GM21576 (cell line): ENCODE data around the gene TBC1D1.

Experiments used
- ATAC-seq: cut with Tn5 transposase; IDR thresholded peaks from one replicate; pipeline ENCODE4 v1.9.1; 2021; ENCODE audit warnings: mild to moderate bottlenecking, moderate library complexity; ENCODE audit not compliant: unreplicated experiment

TBC1D1 gene

DNA sequence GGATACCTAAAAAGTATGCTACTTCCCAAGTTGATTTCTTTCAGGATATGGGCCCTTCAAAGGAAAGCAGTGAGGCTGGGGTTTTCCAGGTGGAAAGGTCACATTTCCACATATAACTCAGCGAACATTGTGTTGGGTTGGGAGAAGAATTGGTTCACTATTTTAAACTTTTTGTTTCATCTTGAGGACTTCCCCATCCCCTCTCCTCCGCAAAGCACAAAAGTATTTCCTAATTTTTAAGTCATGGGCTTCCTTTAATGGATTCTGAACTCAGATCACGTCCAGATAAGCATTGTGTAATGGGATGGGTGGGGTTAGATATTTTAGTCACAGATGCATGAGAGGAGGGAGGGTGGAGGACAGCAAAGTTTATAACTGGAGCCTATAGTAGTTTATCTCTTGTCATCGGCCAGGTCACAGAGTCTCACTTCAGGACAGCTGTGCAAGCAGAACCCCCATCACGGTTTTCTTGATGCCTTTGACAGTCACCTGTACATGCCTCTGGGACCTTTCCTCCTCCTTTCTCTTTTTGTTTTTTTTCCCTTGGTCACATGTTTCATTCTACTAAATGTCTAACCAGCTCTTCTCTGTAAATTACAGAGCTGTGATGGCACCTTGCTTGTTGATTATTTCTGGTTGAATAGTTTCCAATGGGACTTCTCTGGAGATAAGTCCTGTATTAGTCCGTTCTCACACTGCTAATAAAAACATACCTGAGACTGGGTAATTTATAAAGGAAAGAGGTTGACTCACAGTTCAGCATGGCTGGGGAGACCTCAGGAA, 184.7 kb downstream of the TBC1D1 start:
- no peak for ATAC-seq

DNA sequence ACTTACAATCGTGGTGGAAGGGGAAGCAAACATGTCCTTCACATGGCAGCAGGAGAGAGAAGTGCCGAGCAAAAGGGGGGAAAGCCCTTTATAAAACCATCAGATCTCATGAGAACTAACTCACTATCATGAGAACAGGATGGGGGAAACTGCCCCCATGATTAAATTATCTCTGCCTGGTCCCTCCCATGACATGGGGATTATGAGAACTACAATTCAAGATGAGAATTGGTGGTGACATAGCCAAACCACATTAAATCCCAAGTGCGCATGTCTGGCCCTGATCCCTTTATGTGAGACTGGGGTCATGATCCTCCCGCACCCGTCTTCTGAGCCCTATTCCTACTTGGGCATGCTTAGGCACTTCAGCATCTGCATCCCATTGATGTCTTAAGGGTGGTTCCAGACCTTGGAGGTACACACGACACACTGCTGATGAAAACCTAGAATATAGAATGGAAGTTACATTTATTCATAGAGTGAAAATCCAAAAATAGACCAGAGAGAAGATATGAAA, 185.3 kb downstream of the TBC1D1 start:
- ATAC-seq, result no peak

DNA sequence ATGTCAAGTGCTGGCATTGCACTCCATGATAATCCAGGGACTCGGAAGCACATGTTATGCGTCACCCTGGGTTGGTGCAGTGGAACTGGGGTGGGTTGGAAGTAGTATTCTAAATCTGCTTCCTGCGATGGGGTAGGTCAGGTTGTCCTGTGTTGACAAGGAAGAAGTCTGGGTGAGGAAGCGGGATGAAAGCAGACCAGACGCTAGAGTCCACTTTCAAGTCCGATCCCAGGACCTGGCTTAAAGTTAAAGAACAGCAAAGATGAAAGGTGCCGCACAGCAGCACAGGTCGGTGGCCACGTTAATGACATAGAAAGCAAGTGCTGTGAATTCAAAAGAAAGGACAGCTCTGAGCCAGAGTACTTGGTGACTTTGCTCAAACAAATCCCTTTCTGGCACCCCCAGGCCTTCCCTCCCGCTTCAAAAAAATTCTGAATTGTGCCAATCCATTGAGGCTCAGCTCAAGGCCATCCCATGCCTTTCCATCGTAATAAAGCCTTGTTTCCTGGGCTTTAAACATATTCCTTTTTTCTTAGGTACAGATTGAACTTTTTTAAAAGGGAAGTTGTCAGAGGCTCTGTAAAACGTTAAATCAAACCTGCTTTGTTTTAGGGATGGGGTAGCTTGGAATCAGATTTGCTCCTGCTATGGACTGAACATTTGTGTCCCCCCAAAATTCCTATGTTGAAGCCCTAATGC, 187.1 kb downstream of the TBC1D1 start:
- ATAC-seq, result no peak

DNA sequence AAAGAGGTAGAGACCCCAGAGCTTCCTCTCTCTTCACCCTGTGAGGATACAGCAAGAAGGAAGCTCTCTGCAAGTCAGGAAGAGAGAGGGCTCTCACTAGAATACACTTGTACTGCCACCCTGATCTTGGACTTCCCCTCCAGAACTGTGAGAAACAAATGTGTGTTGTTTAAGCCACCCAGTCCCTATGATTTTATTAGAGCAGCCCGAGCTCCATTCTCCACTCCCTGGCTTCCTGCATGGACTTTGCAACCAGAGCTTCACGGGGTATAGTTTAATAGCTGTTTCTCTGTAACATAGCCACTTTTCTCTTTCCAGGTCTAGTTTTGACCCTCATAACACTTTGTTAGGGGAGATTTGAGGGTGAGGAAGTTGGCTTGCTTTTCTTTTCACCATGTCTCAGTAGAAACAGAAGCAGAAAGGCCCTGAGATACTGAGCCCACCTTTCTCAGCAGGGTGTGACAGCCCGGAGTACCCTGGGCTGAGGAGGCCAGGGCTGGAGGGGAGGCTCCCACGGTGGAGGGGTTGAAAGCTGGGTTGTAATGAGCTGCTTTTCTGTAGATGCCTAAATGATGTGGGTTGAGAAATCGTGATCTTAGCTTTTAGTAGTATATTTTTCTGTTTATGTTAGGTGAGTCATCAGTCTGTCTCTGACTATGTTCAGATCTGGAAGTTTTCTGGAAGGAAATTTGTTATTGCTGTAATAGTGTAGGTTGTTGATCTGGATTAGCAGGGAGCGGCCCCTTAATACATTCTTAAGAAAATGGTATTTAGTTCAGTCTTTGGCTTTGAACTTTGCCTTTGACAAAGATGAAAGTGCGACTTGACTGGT, 187.9 kb downstream of the TBC1D1 start:
- no peak for ATAC-seq

DNA sequence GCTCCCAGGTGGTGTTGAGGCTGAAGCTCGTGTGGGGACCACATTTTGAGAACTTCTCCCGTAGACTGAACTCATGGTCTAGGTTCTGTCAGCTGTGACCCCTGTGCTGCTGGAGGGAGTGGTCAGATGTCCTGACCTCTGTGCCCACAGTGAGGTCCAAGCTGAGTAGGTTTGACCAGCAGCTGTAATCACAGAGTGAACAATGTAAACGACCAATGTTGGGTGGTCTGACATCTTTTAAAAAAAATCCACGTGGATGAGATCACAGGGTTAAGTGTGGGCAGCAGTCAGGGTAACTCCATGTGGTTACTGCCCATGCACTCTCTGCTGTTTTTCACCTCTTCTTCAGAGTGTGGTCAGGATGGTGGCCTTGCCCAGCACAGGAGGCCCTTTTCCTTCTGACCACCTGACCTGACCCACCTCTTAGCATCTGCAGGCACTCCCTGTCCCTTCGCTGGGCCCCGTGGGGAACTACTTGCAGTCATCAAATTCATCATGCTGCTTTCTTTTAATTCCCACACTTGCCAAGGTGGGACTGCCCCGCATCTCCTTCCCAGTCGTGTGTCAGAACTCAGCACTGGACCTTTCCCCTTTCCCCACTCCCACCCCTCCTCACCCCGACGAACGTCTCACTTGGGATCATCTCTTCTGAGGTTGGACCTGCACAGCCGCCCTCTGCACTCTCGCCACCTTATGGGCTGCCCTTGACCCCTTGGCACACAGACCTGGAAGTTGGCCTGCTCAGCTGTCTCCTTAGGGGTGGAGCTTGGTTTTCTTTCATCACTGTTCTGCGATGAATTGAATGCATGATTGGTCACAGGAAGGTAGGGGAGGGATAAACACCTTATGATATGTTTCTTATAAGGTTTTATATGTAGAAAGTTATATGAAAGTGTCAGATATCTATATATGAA, 189.4 kb downstream of the TBC1D1 start:
- ATAC-seq, result no peak

DNA sequence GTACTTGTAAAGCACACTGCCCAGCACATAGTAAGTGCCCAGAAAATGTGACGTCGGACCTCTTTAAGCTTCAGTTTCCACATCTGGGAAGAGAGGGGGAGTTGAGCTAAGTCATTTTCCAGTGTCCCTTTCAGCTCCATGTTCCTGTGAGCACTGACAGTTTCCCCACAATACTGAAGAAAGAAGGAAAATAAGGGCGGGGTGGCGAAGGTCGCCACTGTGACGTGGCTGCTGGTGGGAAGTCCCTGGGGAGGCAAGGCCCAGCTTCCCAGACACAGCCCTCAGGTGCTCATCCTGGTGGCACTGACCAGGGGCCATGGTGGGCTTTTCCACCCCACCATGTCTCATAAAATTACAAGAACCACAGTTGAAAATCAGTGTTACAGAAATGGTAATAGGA, 191.1 kb downstream of the TBC1D1 start:
- no peak for ATAC-seq

DNA sequence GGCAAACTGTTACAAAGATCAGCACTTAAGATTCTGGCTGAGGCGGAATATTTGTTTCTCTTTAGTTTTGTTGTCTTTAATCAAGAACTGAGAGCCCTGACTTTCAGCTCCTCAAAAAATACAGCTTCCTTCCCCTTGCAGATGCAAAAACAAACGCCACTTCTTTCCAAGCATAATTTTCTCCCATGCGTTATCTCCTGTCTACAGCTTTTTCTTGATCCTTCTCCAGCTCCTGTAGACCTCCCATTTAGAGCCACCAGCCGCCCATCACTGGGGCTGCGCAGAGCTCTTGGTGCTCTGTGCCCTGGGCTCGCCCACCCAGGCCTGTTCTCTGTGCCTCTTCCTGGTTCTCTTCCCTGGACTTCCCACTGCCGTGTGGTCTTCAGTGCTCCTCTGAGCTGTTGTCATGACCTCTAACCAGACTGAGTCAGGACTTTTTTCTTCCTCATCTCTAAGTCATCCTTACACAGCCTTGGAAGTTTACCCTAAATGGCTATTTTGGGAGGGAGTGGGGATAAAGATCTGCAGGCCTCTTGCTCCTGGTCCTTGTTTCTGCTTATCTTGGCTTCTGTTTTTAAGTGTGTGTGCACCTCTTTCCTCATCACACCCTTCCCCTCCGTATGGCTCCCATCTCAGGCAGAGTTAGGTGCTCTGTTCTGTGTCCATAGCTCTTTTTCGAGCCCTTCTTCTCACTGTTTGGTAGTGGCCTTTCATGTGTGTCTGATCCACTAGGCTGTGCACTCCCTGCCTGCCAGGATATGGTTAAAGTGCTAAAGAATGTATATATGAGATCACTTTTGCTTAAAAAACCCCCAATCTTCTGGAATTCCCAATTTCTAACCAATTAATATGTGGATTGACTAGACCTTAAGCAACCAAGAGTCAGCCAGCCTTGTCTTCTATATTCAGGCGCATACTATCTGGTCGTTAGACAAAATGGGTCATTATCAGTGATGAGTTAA, 191.8 kb downstream of the TBC1D1 start:
- no peak for ATAC-seq

DNA sequence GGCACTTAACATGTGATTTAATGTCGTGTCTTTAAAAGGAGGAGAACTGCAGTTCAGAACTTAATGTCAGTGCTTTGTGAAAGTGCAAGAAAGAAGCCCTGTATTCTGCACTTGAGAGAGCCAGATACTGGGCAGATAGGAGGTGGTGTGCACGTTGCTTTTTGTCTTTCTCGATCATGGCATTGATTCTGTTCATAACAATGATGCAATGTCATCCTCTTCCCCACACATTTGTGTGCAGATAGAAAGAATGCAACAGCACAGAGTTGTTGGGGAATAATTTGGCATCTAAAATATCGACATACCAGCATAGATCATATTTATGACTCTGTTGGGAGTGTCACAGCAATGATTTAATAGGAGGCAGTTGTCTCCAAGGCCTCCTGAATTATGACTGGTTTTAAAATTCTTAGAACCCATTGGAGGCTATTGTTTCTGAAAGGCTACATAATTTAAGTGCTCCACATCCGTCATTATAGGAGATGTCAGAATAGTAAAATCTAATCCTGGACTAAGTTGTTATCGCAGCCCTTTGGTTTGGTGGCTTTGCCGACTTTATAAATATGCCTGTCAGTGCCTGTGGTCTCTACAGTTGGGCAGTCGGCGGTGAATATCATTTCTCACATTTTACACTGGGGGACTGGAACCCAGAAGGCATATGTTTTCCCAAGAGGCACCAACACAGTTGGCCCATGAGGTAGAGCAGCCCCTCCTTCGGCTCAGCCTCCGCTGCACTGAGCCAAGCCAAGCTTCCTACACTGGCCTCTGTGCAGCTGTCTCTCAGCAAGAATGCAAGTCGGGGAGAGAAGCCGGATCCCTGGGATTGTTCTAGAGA, 194.2 kb downstream of the TBC1D1 start:
- ATAC-seq, result no peak

DNA sequence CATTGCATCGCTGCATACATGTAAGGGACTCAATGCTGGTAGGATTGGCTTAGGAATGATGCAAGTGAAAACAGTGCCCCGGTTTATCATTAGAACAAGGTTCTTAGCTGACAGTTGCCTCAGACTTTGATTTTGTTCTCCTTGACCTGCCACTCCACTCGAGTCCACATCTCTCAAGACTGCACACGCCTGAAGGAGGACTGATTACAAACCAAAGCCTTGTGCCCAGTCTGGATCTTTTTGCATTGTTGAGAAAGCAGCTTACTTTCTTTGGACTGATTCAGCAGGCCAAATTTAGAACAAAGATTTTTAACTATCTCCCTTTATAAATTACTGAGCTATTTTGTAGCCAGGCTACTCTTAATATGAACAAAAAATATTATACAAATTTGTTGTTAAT, 194.9 kb downstream of the TBC1D1 start:
- no peak for ATAC-seq

DNA sequence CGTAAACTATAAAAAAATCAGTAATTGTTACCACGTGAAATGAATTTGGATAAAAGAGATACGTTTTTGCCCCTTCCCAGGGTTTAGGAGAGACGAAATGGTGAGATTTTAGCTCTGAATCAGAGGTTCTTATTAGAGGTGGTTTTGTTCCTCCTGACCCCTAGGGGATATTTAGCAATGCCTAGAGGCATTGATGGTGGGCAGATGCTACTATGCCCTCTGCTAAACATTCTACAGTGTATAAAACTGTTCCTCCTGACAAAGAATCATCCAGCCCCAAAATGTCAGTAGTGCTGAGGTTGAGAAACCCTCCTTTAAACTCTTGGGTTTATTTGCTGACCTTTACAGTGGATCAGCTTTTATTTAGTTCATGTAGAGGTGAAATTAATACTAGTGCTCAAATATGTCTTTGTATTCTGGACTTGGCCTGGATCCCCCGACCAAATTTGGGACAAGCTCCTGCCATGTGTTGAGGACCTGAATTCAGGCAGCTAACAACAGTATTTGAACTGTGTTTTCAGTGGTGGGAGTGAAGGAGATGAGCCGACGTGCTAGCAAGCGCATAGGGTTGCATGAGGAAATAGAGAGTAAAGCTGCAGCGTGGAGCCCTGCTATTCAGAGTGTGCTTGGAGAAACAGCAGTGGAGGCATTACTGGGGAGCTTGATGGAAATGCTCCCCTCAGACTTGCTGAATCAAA, 195.4 kb downstream of the TBC1D1 start:
- no peak for ATAC-seq

DNA sequence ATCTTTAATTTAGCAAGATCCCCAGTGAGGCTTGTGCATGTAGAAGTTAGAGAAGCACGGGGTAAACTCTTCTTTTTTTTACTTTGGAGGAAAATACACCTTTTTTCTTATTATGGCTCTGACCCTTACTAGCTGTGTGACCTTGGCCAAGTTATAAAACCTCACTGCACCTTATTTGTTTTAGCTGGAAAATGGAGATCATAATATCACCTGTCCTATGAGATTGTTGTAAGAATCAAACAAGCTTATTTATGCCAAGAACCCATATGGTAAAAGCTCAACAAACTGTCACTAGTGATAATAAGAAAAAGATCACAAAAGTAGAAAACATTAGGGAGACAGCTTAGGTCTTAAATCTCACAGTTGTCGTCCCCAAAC, 196.0 kb downstream of the TBC1D1 start:
- ATAC-seq, result no peak

DNA sequence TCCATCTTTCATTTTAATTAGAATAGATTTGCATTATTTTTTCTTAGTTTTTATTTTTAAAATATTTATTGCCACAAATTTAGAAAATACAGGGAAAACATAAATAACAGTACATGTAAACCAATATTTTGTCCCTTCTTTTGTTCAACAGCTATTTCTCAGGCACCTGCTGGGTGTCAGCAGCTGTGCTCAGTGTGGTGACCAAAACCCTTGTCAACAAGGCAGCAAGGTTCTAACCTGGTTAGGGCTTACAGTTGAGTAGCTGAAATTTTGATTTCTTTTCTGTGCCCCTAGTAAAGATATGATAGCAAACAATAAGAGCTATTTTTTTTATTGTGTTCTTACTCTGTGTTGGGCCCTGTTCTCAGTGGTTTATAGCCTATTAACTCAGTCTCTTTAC, 197.4 kb downstream of the TBC1D1 start:
- no peak for ATAC-seq

DNA sequence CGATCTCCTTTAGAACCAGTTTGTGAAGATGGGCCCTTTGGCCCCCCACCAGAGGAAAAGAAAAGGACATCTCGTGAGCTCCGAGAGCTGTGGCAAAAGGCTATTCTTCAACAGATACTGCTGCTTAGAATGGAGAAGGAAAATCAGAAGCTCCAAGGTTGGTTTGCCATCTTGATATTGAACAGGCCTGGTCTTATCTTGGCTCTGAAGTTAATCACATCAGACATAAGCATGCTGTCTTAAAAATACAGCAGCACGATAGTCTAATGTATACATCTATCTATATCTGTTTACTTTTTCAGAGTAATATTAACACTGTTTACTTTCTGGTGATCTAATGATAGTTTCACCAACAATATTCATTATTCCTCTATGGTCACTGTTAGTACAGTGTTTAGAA, 199.1 kb downstream of the TBC1D1 start:
- ATAC-seq, result no peak

DNA sequence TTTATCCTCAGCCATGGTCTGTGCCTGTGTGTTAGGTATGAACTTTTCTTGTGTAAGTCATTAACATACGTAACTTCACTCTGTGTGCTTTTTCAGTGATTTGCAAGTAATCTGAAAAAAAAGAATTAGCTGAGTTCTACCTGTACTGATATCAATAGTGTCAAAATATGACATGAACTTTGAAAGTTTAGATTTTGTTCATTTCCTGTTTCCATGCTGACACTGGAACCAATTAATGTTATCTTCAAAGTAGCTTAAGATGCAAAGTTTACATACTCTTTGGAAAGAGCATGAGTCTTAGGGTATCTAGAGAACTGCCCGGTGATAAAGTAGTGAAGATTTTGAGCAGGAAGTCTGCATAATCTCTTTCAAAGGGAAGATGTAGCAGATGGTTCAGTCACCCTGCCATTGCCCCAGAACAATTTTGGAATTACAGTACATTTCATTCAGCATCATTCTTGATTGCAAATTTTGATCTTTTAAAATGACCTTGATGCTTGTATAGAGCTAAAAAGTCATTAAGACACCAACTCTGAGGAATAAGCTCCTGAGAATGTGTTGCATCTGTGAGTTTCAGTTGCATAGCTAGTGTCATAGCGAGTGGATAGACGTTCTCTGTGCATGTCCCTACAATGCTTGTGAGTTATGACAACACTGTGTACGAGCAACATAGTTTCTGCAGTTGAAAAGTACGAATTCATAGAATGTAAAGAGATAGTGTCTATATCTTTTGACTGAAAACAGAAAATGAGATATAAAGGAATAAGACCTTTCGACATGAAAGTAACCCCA, 199.8 kb downstream of the TBC1D1 start:
- ATAC-seq, result no peak

DNA sequence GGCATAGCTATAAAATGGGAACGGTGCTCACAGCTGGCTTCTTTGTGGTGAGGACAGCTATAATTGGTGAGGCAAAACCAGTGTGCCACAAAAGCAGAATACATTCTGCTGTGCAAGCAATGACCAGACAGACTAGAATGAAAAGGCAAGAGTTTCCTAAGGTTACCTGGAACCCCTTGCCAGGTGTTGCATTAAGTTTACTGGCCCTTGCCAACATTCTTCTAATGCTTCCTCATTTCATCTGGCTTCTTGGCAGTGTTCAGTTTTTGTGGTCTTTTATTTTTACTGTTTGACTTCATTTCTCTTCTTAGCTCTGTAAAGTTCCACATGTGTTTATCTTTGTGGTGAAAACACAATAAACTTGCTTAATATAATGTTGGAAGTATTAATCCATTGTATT, 200.8 kb downstream of the TBC1D1 start:
- no peak for ATAC-seq

DNA sequence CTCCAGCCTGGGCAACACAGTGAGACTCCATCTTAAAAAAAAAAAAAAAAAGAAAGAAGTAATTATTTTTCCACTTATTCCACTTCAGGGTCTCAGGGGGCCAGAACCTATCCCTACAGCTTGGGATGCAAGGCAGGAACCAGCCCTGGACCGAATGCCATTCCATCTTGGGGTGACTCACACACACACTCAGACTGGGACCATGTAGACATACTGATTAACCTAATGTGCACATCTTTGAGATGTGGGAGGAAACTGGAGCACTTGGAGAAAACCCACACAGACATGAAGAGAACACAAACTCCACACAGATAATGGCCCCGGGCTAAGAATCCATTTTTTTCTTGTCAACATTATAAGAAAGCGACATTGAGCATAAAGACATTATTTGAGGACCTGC, 201.8 kb downstream of the TBC1D1 start:
- no peak for ATAC-seq

DNA sequence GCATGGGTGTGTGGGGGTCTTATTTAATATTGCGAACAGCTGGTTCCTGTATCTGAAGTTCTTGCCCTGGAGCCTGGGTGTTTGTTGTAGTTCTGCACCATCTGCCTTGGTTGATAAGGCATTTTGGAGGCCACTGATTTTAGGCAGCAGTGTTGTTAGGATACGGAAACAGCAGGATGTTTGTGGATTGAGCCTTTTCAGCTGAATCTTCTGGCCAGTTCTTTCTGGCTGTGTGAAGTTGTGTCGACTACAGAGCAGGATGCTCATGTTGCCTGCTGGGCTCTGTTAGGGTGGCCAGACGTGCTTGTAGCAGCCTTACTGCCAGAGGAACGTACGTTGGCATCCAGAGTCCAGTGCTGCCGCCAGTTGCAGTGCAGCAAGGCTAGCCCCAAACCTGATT, 203.5 kb downstream of the TBC1D1 start:
- ATAC-seq, result no peak
